Measurements from ENCODE around the gene CALCOCO1.

GRCh38 chr12:53694756-53695151 lies 32.5 kb downstream of the CALCOCO1 start:
- TF ChIP-seq CTCF (IDR thresholded peaks at IDR 0.05; ENCODE audit: low read length), result no peak
- TF ChIP-seq EZH2phosphoT487 (IDR thresholded peaks at IDR 0.05; ENCODE audit: low read length), result no peak

Measured in MM.1S (cell line).